IMR-90 (cell line): ENCODE measurements around the gene SFTPB. TPM values are rescaled to one million over a fixed set of nuclear protein-coding genes. Genes with fewer than 3 reads are reported as not detected.

Source experiments
- ATAC-seq: fragments of 200-7000 bp; cut with Tn5 transposase; 2 replicates; pipeline ENCODE4 v1.9.1; 2020; ENCODE audit warnings: low read depth, mild to moderate bottlenecking, moderate library complexity
- BruUV-seq: library from RNA; stranded (reverse); fragments of 400-500 nt; replicated peaks from 2 replicates; lab custom pipeline; 2021; lab: Mats Ljungman, UMichigan
- CTCF ChIA-PET: fragments of 300-600 bp; formaldehyde crosslinking; extraction: SDS; loops from one replicate; lab custom pipeline; 2021; ENCODE audit warnings: antibody characterized with exemption; lab: Yijun Ruan, JAX
- POLR2A ChIA-PET: fragments of 300-600 bp; sonication (Branson Sonifier 250); formaldehyde crosslinking; loops from one replicate; lab custom pipeline; 2022; ENCODE audit warnings: antibody characterized with exemption; ENCODE audit not compliant: unreplicated experiment; lab: Charles Lee
- DNase-seq: peaks from one replicate; pipeline ENCODE4 v3.0.0; 2013
- H2AFZ ChIP-seq: replicated peaks from 2 replicates; pipeline ENCODE3; 2013; ENCODE audit warnings: low read length, mild to moderate bottlenecking; ENCODE audit not compliant: poor library complexity
- H2AK5ac ChIP-seq: 2 replicates; pipeline ENCODE4 v1.6.1; 2013; ENCODE audit warnings: low read depth, low read length, inconsistent platforms
- H2AK9ac ChIP-seq: replicated peaks from 2 replicates; pipeline ENCODE3; 2013; ENCODE audit warnings: mild to moderate bottlenecking, low read depth, low read length, moderate library complexity; ENCODE audit not compliant: poor library complexity
- H2BK120ac ChIP-seq: 2 replicates; pipeline ENCODE4 v1.6.1; 2013; ENCODE audit warnings: low read depth, low read length, inconsistent platforms
- H2BK15ac ChIP-seq: 3 replicates; pipeline ENCODE4 v1.6.1; 2013; ENCODE audit warnings: low read depth, low read length, inconsistent platforms
- H2BK20ac ChIP-seq: 2 replicates; pipeline ENCODE4 v1.6.1; 2013; ENCODE audit warnings: low read depth, mild to moderate bottlenecking, inconsistent platforms, low read length, moderate library complexity
- H2BK5ac ChIP-seq: 2 replicates; pipeline ENCODE4 v1.6.1; 2013; ENCODE audit warnings: mild to moderate bottlenecking, low read depth, low read length, inconsistent platforms; ENCODE audit not compliant: poor library complexity, severe bottlenecking
- H3K14ac ChIP-seq: replicated peaks from 2 replicates; pipeline ENCODE4 v1.6.1; 2013; ENCODE audit warnings: low read depth, low read length, inconsistent platforms
- H3K18ac ChIP-seq: 2 replicates; pipeline ENCODE4 v1.6.1; 2013; ENCODE audit warnings: low read depth, low read length, control low read depth
- H3K23ac ChIP-seq: 2 replicates; pipeline ENCODE4 v1.6.1; 2013; ENCODE audit warnings: low read depth, low read length, inconsistent platforms
- H3K27ac ChIP-seq: 2 replicates; pipeline ENCODE4 v1.5.1; 2013; ENCODE audit warnings: mild to moderate bottlenecking, control low read depth, low read length; ENCODE audit not compliant: insufficient read depth
- H3K27me3 ChIP-seq: 2 replicates; pipeline ENCODE4 v1.6.1; 2013; ENCODE audit warnings: low read length; ENCODE audit not compliant: control insufficient read depth, insufficient read depth
- H3K36me3 ChIP-seq: 2 replicates; pipeline ENCODE4 v1.6.1; 2013; ENCODE audit warnings: low read length, mixed read lengths; ENCODE audit not compliant: control insufficient read depth, insufficient read depth
- H3K4ac ChIP-seq: 2 replicates; pipeline ENCODE4 v1.6.1; 2013; ENCODE audit warnings: low read depth, low read length, inconsistent platforms
- H3K4me1 ChIP-seq: 2 replicates; pipeline ENCODE4 v1.6.1; 2013; ENCODE audit warnings: low read length, mixed read lengths; ENCODE audit not compliant: control insufficient read depth, insufficient read depth
- H3K4me2 ChIP-seq: 2 replicates; pipeline ENCODE4 v1.6.1; 2013; ENCODE audit warnings: low read depth, mild to moderate bottlenecking, control low read depth, low read length, moderate library complexity
- H3K4me3 ChIP-seq: 2 replicates; pipeline ENCODE4 v1.5.1; 2013; ENCODE audit warnings: low read depth, mild to moderate bottlenecking, control low read depth, low read length, moderate library complexity; ENCODE audit not compliant: insufficient read depth
- H3K56ac ChIP-seq: 2 replicates; pipeline ENCODE4 v1.6.1; 2013; ENCODE audit warnings: low read length, inconsistent platforms; ENCODE audit not compliant: insufficient read depth; ENCODE audit errors: extremely low read depth
- H3K79me1 ChIP-seq, 2 experiments: 2 replicates each; pipeline ENCODE4 v1.6.1; 2013; ENCODE audit warnings: low read length in 2 of 2, inconsistent platforms in 1 of 2, low read depth in 1 of 2
- H3K9ac ChIP-seq: 2 replicates; pipeline ENCODE4 v1.6.1; 2013; ENCODE audit warnings: low read depth, low read length, control low read depth
- H3K9me1 ChIP-seq: 2 replicates; pipeline ENCODE4 v1.6.1; 2013; ENCODE audit warnings: low read length, inconsistent platforms; ENCODE audit not compliant: insufficient read depth
- H3K9me3 ChIP-seq: 2 replicates; pipeline ENCODE4 v1.6.1; 2013; ENCODE audit warnings: low read length; ENCODE audit not compliant: control insufficient read depth, insufficient read depth
- H4K20me1 ChIP-seq: 2 replicates; pipeline ENCODE4 v1.6.1; 2013; ENCODE audit warnings: low read length, inconsistent platforms; ENCODE audit not compliant: insufficient read depth
- H4K5ac ChIP-seq: 2 replicates; pipeline ENCODE4 v1.6.1; 2013; ENCODE audit warnings: mild to moderate bottlenecking, low read depth, low read length, control low read depth
- H4K8ac ChIP-seq, 2 experiments: 2 replicates each; pipeline ENCODE4 v1.6.1; 2013; ENCODE audit warnings: low read depth in 2 of 2, low read length in 2 of 2, control low read depth in 1 of 2, inconsistent platforms in 1 of 2
- H4K91ac ChIP-seq: 2 replicates; pipeline ENCODE4 v1.6.1; 2013; ENCODE audit warnings: low read depth, low read length, inconsistent platforms; ENCODE audit not compliant: insufficient read depth
- CEBPB ChIP-seq: IDR thresholded peaks from 2 replicates; pipeline ENCODE4 v1.6.1; 2012; ENCODE audit warnings: low read depth, low read length, improper control_type of control experiment
- CHD1 ChIP-seq: IDR thresholded peaks from 2 replicates; pipeline ENCODE4 v1.6.1; 2012; ENCODE audit warnings: low read depth, low read length, improper control_type of control experiment
- CTCF ChIP-seq: conservative IDR thresholded peaks from 2 replicates; pipeline ENCODE4 v1.5.1; 2012; ENCODE audit warnings: mild to moderate bottlenecking, low read depth, low read length, improper control_type of control experiment
- ELK1 ChIP-seq: fragments of 150-350 bp; IDR thresholded peaks from 2 replicates; pipeline ENCODE4 v1.6.1; 2016; ENCODE audit warnings: low read depth, mild to moderate bottlenecking, low read length, moderate library complexity, borderline replicate concordance
- FOS ChIP-seq: fragments of 150-350 bp; IDR thresholded peaks from 2 replicates; pipeline ENCODE4 v1.6.1; 2016; ENCODE audit warnings: low read depth, low read length
- MAFK ChIP-seq: IDR thresholded peaks from 2 replicates; pipeline ENCODE4 v1.6.1; 2012; ENCODE audit warnings: low read depth, low read length, improper control_type of control experiment
- MAZ ChIP-seq: IDR thresholded peaks from 2 replicates; pipeline ENCODE4 v1.6.1; 2012; ENCODE audit warnings: low read depth, mild to moderate bottlenecking, low read length, improper control_type of control experiment, moderate library complexity, borderline replicate concordance
- MXI1 ChIP-seq: IDR thresholded peaks from 2 replicates; pipeline ENCODE4 v1.6.1; 2012; ENCODE audit warnings: low read depth, mild to moderate bottlenecking, low read length, moderate library complexity, borderline replicate concordance
- NFE2L2 ChIP-seq: fragments of 150-350 bp; IDR thresholded peaks from 2 replicates; pipeline ENCODE4 v1.6.1; 2016; ENCODE audit warnings: low read depth, mild to moderate bottlenecking, low read length
- POLR2A ChIP-seq: IDR thresholded peaks from 2 replicates; pipeline ENCODE4 v1.6.1; 2012; ENCODE audit warnings: mild to moderate bottlenecking, low read depth, low read length
- RAD21 ChIP-seq: IDR thresholded peaks from 2 replicates; pipeline ENCODE4 v1.6.1; 2012; ENCODE audit warnings: low read length, improper control_type of control experiment
- RCOR1 ChIP-seq: IDR thresholded peaks from 2 replicates; pipeline ENCODE4 v1.6.1; 2012; ENCODE audit warnings: mild to moderate bottlenecking, low read length, improper control_type of control experiment; ENCODE audit not compliant: insufficient replicate concordance
- RFX5 ChIP-seq: IDR thresholded peaks from 2 replicates; pipeline ENCODE4 v1.8.0; 2012; ENCODE audit warnings: low read depth, mild to moderate bottlenecking, low read length, moderate library complexity
- SMC3 ChIP-seq: fragments of 150-350 bp; IDR thresholded peaks from 2 replicates; pipeline ENCODE4 v1.6.1; 2016; ENCODE audit warnings: low read depth, mild to moderate bottlenecking, antibody characterized with exemption, low read length, moderate library complexity
- USF2 ChIP-seq: fragments of 150-350 bp; IDR thresholded peaks from 2 replicates; pipeline ENCODE4 v1.6.1; 2017; ENCODE audit warnings: mild to moderate bottlenecking, antibody characterized with exemption, low read length, low read depth
- WGBS, 2 experiments: methylation state at CpG; one replicate each; pipeline versions ENCODE4 v1.1.5 to v1.1.7; 2013; ENCODE audit warnings: missing lambda C conversion rate in 2 of 2; ENCODE audit not compliant: insufficient read length in 1 of 2; ENCODE audit errors: extremely low coverage in 2 of 2; 5-methylcytosine and 5-hydroxymethylcytosine counted together
- dilution Hi-C: fragments of 300-500 bp; cut with HindIII; formaldehyde crosslinking; loops from one replicate; pipeline ENCODE4 v1.14.3; 2018; ENCODE audit warnings: low sequenced_read_pairs; ENCODE audit not compliant: unreplicated experiment
- in situ Hi-C: fragments of 300-500 bp; cut with MboI; formaldehyde crosslinking; loops from 3 replicates; pipeline ENCODE4 v1.14.3; 2019; ENCODE audit warnings: low sequenced_read_pairs, inconsistent platforms, mixed read lengths
- intact Hi-C: fragments of 100-400 bp; cut with micrococcal nuclease; formaldehyde crosslinking; loops from 2 replicates; pipeline ENCODE4 v1.10.0; 2022
- polyA plus RNA-seq, 3 experiments: library from polyadenylated mRNA; depleted of rRNA; stranded (reverse); fragments of >200 nt; gene quantifications; 2 replicates each; pipeline ENCODE4 v1.2.3, GENCODE V29; 2012; ENCODE audit warnings: low replicate concordance in 1 of 3
- total RNA-seq: library from RNA; depleted of rRNA; stranded (reverse); fragments of >200 nt; gene quantifications from 2 replicates; pipeline ENCODE4 v1.2.3, GENCODE V29; 2012

The SFTPB gene
- total and polyA plus RNA-seq, 2 of the 4 experiments (the other 2 are of a cell fraction): not detected

- Histone ChIP-seq H4K20me1 (peaks cover 12% of the 10 kb centered on the region; the same call in 1 of the 2 replicates), H2AK5ac (no peak overlapping the region), H3K27ac (no peak overlapping the region), H4K91ac (no peak overlapping the region), H2BK120ac (no peak overlapping the region), H3K56ac (no peak overlapping the region), H3K4me3 (no peak overlapping the region), H4K8ac (no peak overlapping the region), H3K9ac (no peak overlapping the region), H2BK20ac (no peak overlapping the region), H3K79me1 (peaks cover 15 to 41% of the 10 kb centered on the region in 2 experiments), H3K9me1 (peaks cover 6% of the 10 kb centered on the region), H2AK9ac (no peak overlapping the region), H2BK15ac (no peak overlapping the region), H3K4ac (no peak overlapping the region), H3K36me3 (peaks cover 8% of the 10 kb centered on the region), H4K5ac (no peak overlapping the region), H3K18ac (no peak overlapping the region), H3K27me3 (no peaks in the 10 kb centered on the region), H2BK5ac (no peak overlapping the region), H2AFZ (no peak overlapping the region), H3K23ac (no peak overlapping the region), H3K14ac (no peak overlapping the region), H3K4me2 (no peak overlapping the region), H3K4me1 (peaks cover 2% of the 10 kb centered on the region; the same call in 1 of the 2 replicates), H3K9me3 (no peaks in the 10 kb centered on the region)
- in situ Hi-C loops (no loop called here), intact Hi-C loops (no loop called here), dilution Hi-C loops (no loop called here)
- ATAC-seq (no peak), DNase-seq (no peak)
- POLR2A ChIA-PET: no interaction called here
- CTCF ChIA-PET: no interaction called here
- WGBS, 2 experiments: 90% methylated on average over 3 of the region's 10 CpGs; no CpG with 5 or more reads in 1 of the 2 experiments
- BruUV-seq: no TSS peak
- TF ChIP-seq POLR2A (no peak), USF2 (no peak), RFX5 (no peak), ELK1 (no peak), MAFK (no peak), CEBPB (no peak), RAD21 (no peak), CHD1 (no peak), RCOR1 (no peak), NFE2L2 (no peak), CTCF (no peak), SMC3 (no peak), MXI1 (no peak), FOS (no peak), MAZ (no peak)
Measured at GRCh38 chr2:85613717-85614515, 54.1 kb downstream of the SFTPB start.
